GM20000 (cell line): ENCODE data around the gene CEP104.

Experiments
- DNase-seq: peaks from one replicate; pipeline ENCODE4 v3.0.0; 2012; ENCODE audit warnings: low spot score
- CTCF ChIP-seq: IDR thresholded peaks from 2 replicates; pipeline ENCODE4 v1.5.1; 2012; ENCODE audit warnings: mild to moderate bottlenecking, control low read depth; ENCODE audit errors: extremely low read depth, missing control alignments

The CEP104 gene

GRCh38 chr1:3892748-3893147, 35.7 kb upstream of the CEP104 start:
- no peak for DNase-seq
- no peak for TF ChIP-seq CTCF

- DNase-seq = no peak
- no peak for TF ChIP-seq CTCF
These were observed 34.4 kb upstream of the CEP104 start for GRCh38 chr1:3891329-3891865.

GRCh38 chr1:3890389-3891328, 33.6 kb upstream of the CEP104 start:
- DNase-seq = peak; percentile 40
- TF ChIP-seq CTCF = no peak

GRCh38 chr1:3889936-3890335, 32.9 kb upstream of the CEP104 start:
- no peak for TF ChIP-seq CTCF
- no peak for DNase-seq

GRCh38 chr1:3888301-3888700, 31.3 kb upstream of the CEP104 start:
- TF ChIP-seq CTCF = no peak
- no peak for DNase-seq

GRCh38 chr1:3886691-3887090, 29.7 kb upstream of the CEP104 start:
- no peak for TF ChIP-seq CTCF
- no peak for DNase-seq

GRCh38 chr1:3886106-3886670, 29.2 kb upstream of the CEP104 start:
- no peak for DNase-seq
- no peak for TF ChIP-seq CTCF
